MM.1S (cell line): ENCODE results near the gene GLIPR2.

ENCODE experiments used
- DNase-seq: peaks from one replicate; pipeline ENCODE4 v3.0.0-alpha.2; 2015
- H2AFZ ChIP-seq: fragments of 300-600 bp; sonication (generic); 2 replicates; pipeline ENCODE4 v1.6.0; 2016; ENCODE audit warnings: antibody characterized with exemption, low read length
- H3F3A ChIP-seq: fragments of 300-600 bp; sonication (generic); 2 replicates; pipeline ENCODE4 v1.6.1; 2016; ENCODE audit warnings: mild to moderate bottlenecking, antibody characterized with exemption, low read length, moderate library complexity, mixed read lengths; ENCODE audit not compliant: insufficient read depth
- H3K27ac ChIP-seq: fragments of 300-600 bp; sonication (generic); 2 replicates; pipeline ENCODE4 v1.5.1; 2016; ENCODE audit warnings: mild to moderate bottlenecking, low read length
- H3K27me3 ChIP-seq: fragments of 300-600 bp; sonication (generic); replicated peaks from 2 replicates; pipeline ENCODE4 v1.6.0; 2016; ENCODE audit warnings: low read length; ENCODE audit not compliant: insufficient read depth
- H3K36me3 ChIP-seq: fragments of 300-600 bp; sonication (generic); replicated peaks from 2 replicates; pipeline ENCODE4 v1.6.1; 2016; ENCODE audit warnings: mild to moderate bottlenecking, low read length, mixed read lengths; ENCODE audit not compliant: insufficient read depth
- H3K4me1 ChIP-seq: fragments of 300-600 bp; sonication (generic); 2 replicates; pipeline ENCODE4 v1.6.1; 2016; ENCODE audit warnings: low read length, mixed read lengths
- H3K4me2 ChIP-seq: fragments of 300-600 bp; sonication (generic); 2 replicates; pipeline ENCODE4 v1.6.0; 2016; ENCODE audit warnings: low read depth, low read length
- H3K4me3 ChIP-seq: fragments of 300-600 bp; sonication (generic); 2 replicates; pipeline ENCODE4 v1.5.1; 2016; ENCODE audit warnings: low read length, mixed read lengths
- H3K79me2 ChIP-seq: fragments of 300-600 bp; sonication (generic); 2 replicates; pipeline ENCODE4 v1.6.1; 2016; ENCODE audit warnings: mixed run types, low read length, mixed read lengths
- H3K9ac ChIP-seq: fragments of 300-600 bp; sonication (generic); 2 replicates; pipeline ENCODE4 v1.6.1; 2016; ENCODE audit warnings: low read length, mixed read lengths
- H3K9me2 ChIP-seq: fragments of 300-600 bp; sonication (generic); replicated peaks from 2 replicates; pipeline ENCODE4 v1.6.1; 2016; ENCODE audit warnings: mild to moderate bottlenecking, low read length, mixed read lengths; ENCODE audit not compliant: insufficient read depth
- H3K9me3 ChIP-seq: fragments of 300-600 bp; sonication (generic); replicated peaks from 2 replicates; pipeline ENCODE4 v1.6.1; 2016; ENCODE audit warnings: mild to moderate bottlenecking, low read length, mixed read lengths; ENCODE audit not compliant: insufficient read depth
- H4K20me1 ChIP-seq: fragments of 300-600 bp; sonication (generic); 2 replicates; pipeline ENCODE4 v1.6.1; 2016; ENCODE audit warnings: mild to moderate bottlenecking, low read length, moderate library complexity, mixed read lengths; ENCODE audit not compliant: insufficient read depth
- CTCF ChIP-seq: fragments of 300-600 bp; sonication (generic); IDR thresholded peaks from 2 replicates; pipeline ENCODE4 v1.5.1; 2016; ENCODE audit warnings: antibody characterized with exemption, low read length, mixed read lengths
- EZH2 ChIP-seq: fragments of 300-600 bp; sonication (generic); optimal IDR thresholded peaks from 2 replicates; pipeline ENCODE3; 2017; ENCODE audit warnings: low read depth, mild to moderate bottlenecking, antibody characterized with exemption, low read length, mixed read lengths
- EZH2phosphoT487 ChIP-seq: fragments of 300-600 bp; sonication (generic); IDR thresholded peaks from 2 replicates; pipeline ENCODE4 v1.6.1; 2018; ENCODE audit warnings: antibody characterized with exemption, low read length

Gene GLIPR2

GRCh38 chr9:36151316-36152210 lies 15.0 kb downstream of the GLIPR2 start:
- Histone ChIP-seq H3K79me2 (no peaks in the 10 kb centered on the region), H3K4me2 (peak overlapping the region; percentile 94), H3K9ac (peak overlapping the region; percentile 84), H3K4me3 (peak overlapping the region; percentile 57), H3K36me3 (no peaks in the 10 kb centered on the region), H3K27ac (peak overlapping the region; percentile 94), H3F3A (peaks cover 46% of the 10 kb centered on the region), H2AFZ (peak overlapping the region; percentile 57), H3K4me1 (peaks cover 52% of the 10 kb centered on the region), H3K27me3 (no peaks in the 10 kb centered on the region), H3K9me2 (no peaks in the 10 kb centered on the region), H3K9me3 (no peaks in the 10 kb centered on the region), H4K20me1 (no peaks in the 10 kb centered on the region)
- DNase-seq: peak; percentile 94
- no peak for TF ChIP-seq EZH2phosphoT487
- no peak for TF ChIP-seq EZH2
- TF ChIP-seq CTCF: no peak

DNA sequence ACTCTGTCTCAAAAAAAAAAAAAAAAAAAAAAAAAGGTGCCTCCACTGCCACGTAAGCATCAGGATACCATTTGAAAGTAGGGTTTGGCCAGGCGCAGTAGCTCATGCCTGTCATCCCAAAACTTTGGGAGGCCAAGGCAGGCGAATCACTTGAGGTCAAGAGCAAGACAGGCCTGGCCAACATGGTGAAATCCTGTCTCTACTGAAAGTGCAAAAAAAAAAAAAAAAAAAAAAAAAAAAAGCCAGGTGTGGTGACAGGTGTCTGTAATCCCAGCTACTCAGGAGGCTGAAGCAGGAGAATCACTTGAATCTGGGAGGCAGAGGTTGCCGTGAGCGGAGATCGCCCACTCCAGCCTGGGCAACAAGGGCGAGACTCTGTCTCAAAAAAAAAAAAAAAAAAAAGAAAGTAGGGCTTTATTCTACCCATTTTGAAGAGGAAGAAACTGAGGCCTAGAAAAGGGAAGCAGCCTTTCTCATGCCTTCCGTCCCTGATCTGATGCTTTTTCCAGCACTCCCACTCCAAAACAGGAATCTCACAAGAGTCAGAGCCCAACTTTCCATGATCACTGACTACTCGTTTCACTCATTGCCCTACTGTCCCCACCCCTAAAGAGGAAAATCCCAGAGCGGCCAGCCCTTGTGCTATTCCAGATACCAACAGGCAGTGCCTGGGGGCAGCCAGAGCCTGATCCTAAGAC lies 16.4 kb downstream of the GLIPR2 start:
- H3F3A ChIP-seq: peaks cover 46% of the 10 kb centered on the region
- peak overlapping the region; percentile 10; the same call in 1 of the 2 replicates for H3K4me2 ChIP-seq
- peaks cover 45% of the 10 kb centered on the region for H3K4me1 ChIP-seq
- no peaks in the 10 kb centered on the region for H4K20me1 ChIP-seq
- H3K9me2 ChIP-seq: no peaks in the 10 kb centered on the region
- no peak overlapping the region for H3K4me3 ChIP-seq
- H3K36me3 ChIP-seq: no peaks in the 10 kb centered on the region
- H3K79me2 ChIP-seq: no peaks in the 10 kb centered on the region
- no peak overlapping the region for H3K9ac ChIP-seq
- DNase-seq: peak; percentile 53
- no peaks in the 10 kb centered on the region for H3K9me3 ChIP-seq
- H2AFZ ChIP-seq: no peak overlapping the region
- H3K27ac ChIP-seq: peak overlapping the region; percentile 94
- TF ChIP-seq CTCF (no peak), EZH2phosphoT487 (no peak)
- no peaks in the 10 kb centered on the region for H3K27me3 ChIP-seq

DNA sequence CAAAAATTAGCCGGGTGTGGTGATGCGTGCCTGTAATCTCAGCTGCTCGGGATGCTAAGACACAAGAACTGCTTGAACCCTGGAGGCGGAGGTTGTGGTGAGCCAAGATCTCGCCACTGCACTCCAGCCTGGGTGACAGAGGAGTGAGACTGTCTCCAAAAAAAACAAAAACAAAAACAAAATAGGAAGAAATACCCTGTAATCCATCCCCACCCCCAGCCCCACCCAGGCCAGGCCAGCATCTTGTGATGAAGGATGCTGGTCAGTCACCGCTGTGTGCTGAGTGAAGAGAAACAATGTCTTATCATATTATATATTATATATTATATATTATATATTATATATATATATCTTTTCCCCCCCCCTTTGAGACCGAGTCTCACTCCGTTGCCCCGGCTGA lies 17.2 kb downstream of the GLIPR2 start:
- Histone ChIP-seq H3K4me3 (no peak overlapping the region), H3K4me1 (peaks cover 38% of the 10 kb centered on the region), H3K9me2 (no peaks in the 10 kb centered on the region), H2AFZ (no peak overlapping the region), H3K36me3 (no peaks in the 10 kb centered on the region), H3F3A (peaks cover 40% of the 10 kb centered on the region), H4K20me1 (no peaks in the 10 kb centered on the region), H3K27me3 (no peaks in the 10 kb centered on the region), H3K79me2 (no peaks in the 10 kb centered on the region), H3K27ac (no peak overlapping the region), H3K9me3 (no peaks in the 10 kb centered on the region), H3K4me2 (no peak overlapping the region), H3K9ac (no peak overlapping the region)
- no peak for DNase-seq
- TF ChIP-seq EZH2: no peak
- TF ChIP-seq CTCF: no peak
- TF ChIP-seq EZH2phosphoT487: no peak
